GM21723 (cell line): ENCODE measurements around the gene DOK5.

Experiments used
- ATAC-seq: cut with Tn5 transposase; IDR thresholded peaks from one replicate; pipeline ENCODE4 v1.9.1; 2021; ENCODE audit warnings: mild to moderate bottlenecking, moderate library complexity; ENCODE audit not compliant: unreplicated experiment

Gene DOK5

DNA sequence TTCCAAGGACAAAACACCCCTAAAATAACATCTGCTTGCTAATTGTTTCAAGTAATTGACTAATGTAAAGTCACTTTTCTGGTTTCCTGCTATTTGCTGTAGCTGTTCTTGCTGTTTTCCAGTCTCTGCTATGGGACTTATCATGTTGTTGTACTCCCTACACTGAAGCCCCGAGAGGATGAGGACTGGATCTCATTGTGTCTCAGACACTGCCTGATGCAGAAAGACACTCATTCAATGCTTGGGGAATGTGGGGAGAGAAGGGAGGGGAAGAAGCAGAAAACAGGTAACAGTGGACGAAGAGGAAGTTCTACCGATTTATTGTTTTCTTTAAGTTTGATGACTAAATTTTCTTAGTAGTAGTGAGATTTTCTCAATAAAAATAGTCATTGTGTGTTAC, 79.8 kb downstream of the DOK5 start:
- no peak for ATAC-seq

DNA sequence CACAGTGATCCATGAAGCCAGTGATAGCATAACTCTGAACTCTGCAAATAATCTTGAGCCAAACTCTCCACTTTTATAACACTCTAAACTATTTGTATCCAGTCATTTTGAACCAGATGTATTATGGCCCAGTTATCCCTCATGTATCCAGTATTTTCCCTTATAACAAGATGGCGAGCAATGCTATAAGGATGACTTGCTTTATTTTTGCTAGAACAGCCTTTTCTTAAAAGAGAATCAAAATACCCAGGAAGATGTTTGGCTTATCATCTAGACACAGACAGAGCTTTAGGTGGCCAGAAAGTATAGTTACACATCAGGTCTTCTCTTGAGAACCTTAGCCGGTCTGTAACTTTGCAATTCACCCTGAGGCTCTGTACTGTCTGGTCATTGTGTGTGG, 81.0 kb downstream of the DOK5 start:
- ATAC-seq = no peak

DNA sequence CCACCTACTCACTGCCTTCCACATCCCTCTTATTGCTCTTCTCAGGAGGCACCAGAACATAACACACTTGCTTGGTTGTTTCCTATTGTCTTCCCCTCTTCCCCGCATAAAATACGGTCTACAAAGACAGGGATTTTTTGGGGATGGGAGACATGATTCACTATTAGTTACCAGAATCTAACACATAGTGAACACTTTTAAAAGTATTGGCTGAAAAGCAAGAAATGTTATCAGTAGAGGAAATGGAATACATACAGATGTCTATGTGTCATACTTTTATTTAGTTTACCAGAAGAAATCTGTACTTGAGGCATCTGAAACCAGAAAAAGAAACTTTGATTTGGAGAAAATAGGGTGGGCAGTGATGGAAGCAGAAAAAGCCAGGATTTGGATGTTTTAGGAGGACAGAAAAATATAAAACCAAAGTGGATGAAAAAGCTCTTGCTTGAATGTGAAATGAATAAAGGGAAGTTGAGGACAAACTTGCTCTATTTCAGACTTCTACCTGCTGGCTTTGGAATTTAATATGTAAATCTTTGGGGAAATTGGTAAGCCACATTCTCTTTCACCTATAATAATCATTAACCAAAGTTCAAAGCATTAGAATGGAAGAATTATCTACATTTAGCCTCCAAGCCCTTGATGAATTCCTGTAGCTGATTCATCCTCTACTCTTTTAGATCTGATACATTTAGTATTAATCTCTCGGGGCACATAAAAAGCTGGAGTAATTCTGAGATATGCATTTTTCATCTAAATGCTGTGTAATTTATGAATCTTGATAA, 82.6 kb downstream of the DOK5 start:
- no peak for ATAC-seq

DNA sequence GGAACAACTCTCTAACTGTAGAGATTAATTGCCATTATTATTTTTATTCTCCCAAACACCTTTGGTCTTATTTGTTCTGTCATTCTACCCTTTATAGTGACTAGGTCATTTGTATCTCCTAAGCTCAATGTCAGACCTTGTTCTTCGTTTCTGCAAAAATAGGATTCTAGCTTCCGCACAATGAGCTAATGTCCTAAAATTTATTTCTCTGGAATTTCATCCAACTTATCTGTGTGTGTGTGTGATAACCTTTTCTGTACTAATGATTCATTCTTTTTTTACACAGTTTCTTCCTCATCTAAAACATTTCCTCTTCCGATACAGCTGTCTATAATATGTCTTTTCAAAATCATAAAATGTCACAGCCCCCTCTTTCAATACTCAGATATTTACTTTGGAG, 84.5 kb downstream of the DOK5 start:
- ATAC-seq = no peak

DNA sequence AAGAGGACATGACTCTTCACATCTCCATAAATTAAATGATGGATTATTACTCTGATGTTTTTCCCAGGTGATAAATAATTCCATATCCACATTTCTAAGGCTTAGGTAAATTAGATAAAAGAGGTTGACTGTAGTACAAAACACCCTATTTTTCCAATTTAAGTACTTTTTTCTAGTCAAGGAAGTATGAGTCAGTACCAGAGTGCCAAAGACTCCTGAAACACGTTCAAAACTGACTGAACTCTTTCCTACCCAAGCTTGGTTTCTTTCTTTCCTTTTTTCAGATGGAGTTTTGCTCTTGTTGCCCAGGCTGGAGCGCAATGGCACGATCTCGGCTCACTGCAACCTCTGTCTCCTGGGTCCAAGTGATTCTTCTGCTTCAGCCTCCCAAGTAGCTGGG, 85.0 kb downstream of the DOK5 start:
- no peak for ATAC-seq

DNA sequence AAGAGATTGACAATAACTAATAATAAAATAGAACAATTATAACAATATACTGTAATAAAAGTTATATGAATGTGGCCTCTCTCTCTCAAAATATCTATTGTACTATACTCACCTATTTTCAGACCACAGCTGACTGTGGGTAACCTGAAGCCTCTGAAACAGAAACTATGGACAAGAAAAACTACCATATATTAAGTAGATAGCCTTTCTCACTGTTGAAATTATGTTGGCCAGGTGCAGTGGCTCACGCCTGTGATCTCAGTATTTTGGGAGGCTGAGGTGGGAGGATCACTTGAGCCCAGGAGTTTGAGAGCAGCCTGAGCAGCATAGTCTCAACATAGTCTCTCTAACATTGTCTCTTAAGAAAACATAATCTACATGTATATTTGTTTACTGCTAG, 89.9 kb downstream of the DOK5 start:
- no peak for ATAC-seq

DNA sequence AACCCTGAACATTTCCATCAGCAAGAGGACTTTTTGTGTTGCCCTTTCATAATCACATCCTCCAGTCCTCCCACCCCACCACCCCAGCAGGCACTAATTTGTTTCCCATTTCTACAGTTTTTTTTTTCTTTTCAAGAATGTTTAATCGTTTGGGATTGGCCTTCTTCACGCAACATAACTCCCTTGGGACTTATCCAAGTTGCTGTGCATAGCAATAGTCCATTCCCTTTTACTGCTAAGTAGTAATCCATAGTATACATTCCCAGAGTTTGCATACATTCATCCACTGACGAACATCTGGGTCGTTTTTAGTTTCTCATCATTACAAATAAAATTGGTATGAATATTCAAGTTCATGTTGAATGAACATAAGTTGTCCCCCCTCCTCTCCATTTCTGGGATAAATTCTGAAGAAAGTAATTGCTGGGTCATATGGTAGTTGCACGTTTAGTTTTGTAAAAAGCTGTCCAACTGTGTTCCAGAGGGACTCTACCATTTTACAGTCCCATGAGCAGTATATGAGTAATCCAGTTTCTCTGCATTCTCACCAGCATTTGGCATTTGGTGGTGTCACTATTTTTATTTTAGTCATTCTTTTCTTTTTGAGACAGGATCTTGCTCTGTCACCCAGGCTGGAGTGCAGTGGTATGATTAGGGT, 90.8 kb downstream of the DOK5 start:
- no peak for ATAC-seq

DNA sequence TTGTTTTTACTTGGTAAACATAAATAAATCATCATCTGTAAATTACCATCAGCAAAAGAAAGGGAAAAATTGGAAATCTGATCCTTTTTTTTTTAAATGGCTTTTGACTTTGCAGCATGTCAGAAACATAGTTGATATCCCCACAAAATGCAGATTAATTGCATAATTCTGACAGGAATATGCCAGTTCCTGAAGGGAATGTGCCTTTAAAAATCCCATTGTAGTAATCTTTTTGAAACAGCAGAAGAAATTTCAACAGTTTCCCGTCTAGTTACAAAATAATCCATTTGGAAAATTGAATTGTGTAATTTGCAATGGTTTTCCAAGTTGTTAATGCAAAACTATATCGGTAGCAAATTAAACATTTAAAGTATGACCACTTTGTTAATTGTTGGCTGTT, 95.2 kb downstream of the DOK5 start:
- no peak for ATAC-seq

DNA sequence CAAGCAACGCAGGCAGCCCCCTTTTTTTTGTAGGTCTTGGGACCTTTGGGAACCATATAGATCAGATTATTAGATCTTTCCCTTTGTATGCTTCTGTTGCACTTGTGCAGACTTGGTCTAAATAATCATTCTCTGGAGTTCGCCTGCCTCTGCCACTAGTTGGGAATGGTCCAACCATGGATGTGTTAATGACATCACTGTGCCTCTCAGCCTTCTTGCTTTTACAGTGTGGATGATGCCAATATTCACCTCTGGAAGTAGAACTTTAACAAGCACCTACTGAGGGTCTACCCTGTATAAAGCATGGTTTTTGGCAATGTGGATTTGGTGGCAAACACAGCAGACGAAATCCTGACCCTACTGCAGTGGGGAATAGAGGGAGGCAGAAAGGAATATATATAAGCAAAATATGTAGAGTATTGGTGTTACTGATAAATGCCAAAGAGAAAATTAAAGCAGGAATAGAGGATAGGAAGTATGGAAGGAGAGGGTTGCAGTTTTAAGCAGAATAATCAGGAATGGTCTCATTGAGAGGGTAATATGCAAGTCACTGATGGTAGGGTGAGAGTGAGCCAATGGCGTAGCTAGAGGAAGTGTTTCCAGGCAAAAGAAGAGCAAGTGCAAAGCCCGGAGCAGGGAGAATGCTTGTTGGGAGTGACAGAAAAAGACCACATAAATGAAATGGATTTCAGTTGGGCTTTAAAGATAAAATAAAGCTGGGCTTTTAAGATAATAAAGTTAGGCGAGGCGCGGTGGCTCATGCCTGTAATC, 97.5 kb downstream of the DOK5 start:
- no peak for ATAC-seq

DNA sequence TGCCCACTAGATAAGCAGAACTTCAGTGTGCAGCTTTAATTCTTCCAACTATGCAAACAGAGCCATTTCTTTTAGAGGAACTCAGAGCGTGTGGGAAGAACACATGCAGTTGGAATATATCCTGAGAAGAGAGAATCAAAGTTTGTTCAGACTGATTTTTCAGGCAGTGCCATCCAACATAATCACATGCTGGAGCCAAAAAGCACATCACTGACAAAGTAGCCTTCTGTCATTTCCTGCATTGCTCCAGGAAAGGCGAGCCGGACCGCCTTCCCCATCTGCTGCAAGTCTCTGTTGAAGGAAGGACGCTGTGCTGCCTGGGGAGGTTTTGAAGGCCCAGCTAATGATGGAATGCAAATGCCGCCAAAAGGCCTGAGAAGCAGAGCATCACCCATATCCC, 98.4 kb downstream of the DOK5 start:
- no peak for ATAC-seq

DNA sequence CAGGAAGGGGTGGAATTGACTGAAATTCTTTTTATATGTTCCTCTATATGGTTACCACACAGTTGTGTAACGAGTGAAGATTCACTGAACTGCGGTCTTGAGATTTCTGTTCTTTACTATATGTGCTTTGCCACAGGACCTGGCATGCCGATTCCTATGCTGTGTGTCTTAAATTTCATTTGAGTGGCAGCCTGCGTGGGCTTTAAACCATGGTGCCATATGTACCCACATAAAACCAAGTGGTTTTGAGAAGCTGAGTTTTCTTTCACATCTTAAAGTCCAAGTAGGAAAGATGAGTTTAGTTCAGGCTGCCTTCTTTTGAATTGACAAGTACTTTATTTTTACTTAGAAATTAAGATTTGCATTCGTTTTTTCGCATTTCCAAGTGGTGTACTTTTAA, 101.1 kb downstream of the DOK5 start:
- ATAC-seq = no peak

DNA sequence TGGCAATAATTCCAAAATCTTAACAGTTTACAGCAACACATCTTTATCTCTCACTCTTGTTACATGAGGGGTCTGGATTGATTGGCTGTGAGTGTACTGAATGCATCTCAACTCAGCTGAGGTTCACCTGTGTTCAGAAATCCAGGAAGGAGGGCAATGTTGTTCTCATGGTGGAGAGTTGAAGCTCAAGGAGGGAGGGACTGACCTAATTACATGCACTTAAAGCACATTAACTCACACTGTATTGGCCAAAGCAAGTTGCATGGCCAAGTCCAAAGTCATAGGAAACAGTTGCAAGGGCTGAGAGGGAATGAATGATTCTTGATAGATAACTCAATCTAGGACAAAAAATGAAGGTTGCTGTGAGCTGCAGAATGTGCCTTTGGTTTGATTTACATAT, 102.2 kb downstream of the DOK5 start:
- ATAC-seq = no peak

DNA sequence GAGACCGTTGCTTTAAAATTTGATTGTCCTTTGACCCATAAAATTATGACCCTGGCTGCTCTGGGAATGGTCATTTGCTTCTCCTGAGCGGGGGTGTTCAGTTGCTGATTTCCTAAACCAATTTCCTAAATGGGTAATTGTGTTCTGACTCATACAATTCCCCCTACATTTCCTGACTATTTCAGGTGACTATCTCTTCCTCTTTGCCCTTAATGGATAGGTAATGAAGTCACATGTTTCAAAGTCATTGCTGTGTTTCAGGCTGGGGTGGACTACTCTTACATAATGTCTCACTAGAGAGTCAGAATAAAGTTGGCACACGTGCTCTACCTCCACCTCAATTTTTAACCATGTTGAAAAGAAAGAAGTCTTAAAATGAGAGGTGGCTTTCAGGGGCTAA, 109.8 kb downstream of the DOK5 start:
- ATAC-seq = no peak

DNA sequence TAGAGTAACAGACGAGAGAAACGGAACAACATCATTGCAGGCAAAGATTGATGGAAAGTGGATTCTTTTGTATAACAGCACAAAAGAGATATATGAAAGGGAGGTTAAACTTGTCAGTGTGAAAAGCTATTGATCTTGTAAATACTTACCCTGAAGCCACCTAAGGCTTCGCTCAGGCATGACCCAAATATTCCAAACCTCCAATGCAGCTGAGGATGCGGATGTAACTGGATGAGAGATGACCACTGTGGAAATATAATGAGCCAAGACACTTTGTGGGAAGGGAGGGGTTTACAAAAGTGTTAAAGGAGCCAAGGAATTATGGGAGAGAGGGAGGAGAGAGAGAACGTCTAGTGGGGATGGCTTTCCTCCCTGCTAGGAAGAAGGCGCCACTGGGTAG, 112.0 kb downstream of the DOK5 start:
- ATAC-seq = no peak

DNA sequence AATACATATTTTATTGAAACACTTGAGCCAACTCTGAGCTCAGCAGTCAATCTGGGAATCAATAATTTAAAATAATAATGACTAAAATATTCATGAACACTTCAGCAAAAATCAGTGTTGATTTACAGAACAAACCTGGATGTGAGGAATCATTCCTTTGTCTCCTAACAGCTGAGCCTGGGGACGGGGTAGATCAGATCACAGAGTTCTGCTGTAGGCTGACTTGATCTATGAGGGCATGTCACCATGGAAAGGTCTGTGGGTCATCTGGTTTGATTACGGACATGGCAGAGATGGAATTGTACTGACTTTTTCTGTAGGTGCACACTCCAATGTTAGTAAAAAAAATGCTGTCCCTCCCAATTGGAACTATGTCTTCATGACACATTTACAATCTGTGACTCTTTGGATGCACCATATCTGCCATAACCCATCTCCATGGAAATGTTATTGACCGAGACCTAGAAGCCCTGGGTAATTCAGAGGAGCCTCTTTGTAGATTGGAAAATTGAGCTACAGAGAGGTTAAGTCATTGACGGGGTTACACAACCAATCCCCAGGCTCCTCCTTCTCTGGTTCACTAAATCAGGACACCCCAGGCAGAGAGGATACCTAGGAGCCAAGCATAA, 114.1 kb downstream of the DOK5 start:
- ATAC-seq = no peak

DNA sequence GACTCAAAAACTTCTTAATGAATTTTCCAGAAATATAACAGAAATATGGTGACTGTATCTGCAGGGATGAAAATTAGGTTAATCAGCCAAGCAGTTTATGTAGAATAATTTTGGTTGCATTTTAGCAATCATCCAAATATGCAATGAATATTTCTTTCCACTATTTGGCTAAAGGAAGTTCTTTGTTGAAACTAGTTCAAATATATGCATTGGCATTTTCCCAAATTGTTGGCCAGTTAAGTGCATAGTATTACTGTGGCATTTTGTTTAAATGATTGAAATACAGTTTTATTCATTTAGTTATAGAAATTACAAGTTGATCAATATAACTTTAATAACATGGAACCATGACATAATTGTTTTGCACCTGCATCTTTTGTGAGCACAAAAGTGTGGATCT, 115.5 kb downstream of the DOK5 start:
- ATAC-seq = no peak

DNA sequence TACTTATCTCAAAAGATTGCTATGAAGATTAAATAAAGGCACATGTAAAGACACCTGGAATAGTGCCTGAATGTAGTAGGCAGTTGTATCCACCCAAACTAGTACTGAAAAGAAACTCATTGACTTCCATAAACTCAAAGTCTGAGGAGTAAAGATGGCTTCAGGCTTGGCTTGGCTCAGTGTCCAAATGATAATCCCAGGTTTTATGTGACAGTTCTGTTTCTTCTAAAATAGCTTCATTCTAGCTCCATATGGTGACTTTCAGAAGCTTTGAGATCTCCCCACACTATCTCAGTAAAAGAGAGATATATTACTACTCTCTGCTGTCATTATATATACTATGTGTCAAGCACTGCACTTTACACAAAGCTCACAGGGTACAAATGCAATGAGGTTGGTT, 121.3 kb downstream of the DOK5 start:
- no peak for ATAC-seq

DNA sequence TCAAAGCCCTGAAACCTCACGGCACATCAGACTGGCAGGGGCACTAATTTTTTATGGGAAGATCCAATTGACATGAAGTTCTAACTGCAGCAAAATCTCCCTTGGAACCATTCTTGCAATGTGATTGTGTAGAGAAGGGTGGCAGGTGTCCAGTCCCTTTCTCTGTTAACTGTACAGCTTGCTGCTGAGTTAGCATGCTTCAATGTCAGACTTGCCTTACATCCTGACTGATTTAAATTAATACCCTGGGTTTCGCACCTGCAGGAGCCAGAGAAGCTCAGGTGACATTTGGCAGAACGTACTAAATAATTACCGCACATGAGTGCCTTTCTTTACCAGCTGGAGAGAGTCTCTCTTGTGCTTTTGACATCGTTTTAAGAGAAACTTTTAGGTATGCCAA, 123.0 kb downstream of the DOK5 start:
- ATAC-seq = no peak

DNA sequence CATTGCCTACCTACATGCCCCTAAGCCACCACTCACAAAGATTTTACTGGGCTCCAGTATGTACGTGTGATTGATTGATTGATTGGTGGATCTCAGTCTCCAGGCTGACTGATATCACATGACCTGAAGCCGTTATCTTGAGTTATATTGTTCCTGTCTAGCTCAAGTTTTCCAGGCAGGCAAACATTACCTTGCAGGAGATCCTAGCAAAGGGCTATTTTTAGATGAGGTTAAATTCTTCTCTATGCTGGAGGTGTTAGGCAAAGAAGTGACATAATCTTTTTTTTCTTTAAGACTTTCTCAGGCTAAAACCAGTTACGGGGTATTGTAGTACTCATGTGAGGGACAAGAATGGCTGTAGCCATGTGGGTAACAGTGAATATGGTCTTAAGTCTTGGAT, 125.2 kb downstream of the DOK5 start:
- ATAC-seq = no peak

DNA sequence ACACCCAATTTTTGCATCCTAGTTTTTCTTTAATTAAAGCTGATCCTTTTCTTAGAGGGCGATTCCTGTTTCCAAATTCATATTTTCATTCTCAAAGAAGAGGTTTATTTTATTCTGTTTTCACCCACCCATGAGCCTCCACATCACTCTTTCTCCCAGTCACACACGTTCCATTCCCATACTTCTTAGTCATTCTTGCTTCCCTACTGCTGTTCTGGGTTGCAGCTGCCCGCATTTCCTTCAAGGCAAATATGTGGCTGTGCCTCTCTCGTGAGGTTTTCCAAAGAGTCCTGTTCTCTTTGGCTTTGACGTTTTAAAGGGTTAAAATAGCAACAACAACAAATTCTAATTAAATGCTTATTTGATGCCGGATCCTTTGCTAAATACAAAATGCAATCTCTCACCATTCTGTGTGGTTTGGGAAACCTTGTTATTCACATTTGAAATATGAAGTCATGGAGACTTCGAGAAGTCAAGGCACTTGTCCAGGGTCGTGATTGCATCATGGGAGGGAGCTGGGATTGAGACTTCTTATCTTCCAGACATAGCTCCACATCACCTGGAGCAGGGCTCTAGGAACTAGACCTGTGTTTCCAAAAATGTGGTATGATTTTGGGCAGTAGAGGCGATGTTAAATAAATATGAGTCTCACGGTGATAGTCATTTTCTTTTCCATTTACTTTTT, 126.6 kb downstream of the DOK5 start:
- no peak for ATAC-seq

DNA sequence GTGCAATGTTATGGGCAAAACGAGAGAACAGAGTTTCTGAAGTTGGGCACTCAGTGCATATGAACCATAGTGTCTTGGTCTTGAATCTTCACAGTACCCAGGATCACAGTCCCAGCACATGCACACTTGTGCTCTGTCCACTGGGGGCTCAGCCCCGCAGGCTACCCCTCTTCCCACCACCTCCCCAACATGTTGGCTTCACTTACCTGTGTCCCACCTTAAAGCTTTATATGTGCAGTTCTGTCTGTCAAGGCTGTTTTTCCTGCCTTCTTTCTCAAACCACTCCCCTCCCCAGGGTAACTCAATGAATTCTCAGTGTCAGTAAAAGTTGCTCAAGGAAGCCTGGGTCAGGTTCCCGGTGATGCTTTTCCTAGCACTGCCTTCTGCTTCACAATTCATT, 129.9 kb downstream of the DOK5 start:
- ATAC-seq = no peak
